Measurements from ENCODE around the gene SMIM28.

SMIM28 gene

GRCh38 chr6:138396709-138397108 is 19.0 kb downstream of the SMIM28 start:
- TF ChIP-seq EZH2phosphoT487 (conservative IDR thresholded peaks at IDR 0.05; ENCODE audit: low read length) (no peak), CTCF (IDR thresholded peaks at IDR 0.05; ENCODE audit: insufficient read depth, low read length, poor library complexity, severe bottlenecking) (no peak)
- no peaks in the 10 kb centered on the region for H4K20me1 ChIP-seq (ENCODE audit: low read depth, low read length)
- H3K9me2 ChIP-seq (replicated peaks; ENCODE audit: insufficient read depth, low read length), result no peaks in the 10 kb centered on the region
- H3K36me3 ChIP-seq (ENCODE audit: low read length), result no peaks in the 10 kb centered on the region
- H3K79me2 ChIP-seq (ENCODE audit: insufficient read depth, low read length), result no peaks in the 10 kb centered on the region
- no peaks in the 10 kb centered on the region for H3K9me3 ChIP-seq (ENCODE audit: insufficient read depth, low read length)
- no peak overlapping the region for H3K27ac ChIP-seq (ENCODE audit: low read depth, low read length)
- H3K4me2 ChIP-seq (ENCODE audit: low read depth, low read length, poor library complexity, severe bottlenecking), result no peak overlapping the region
- no peaks in the 10 kb centered on the region for H3K27me3 ChIP-seq (ENCODE audit: low read length)
- no peak overlapping the region for H3K9ac ChIP-seq (ENCODE audit: low read length)
- H2AFZ ChIP-seq (ENCODE audit: low read depth, low read length, severe bottlenecking), result no peak overlapping the region
- no peak overlapping the region for H3K4me3 ChIP-seq (ENCODE audit: insufficient read depth, low read length, poor library complexity, severe bottlenecking)
- H3F3A ChIP-seq (ENCODE audit: insufficient read depth), result no peaks in the 10 kb centered on the region

GRCh38 chr6:138397128-138398122 is 19.7 kb downstream of the SMIM28 start:
- H3F3A ChIP-seq (ENCODE audit: insufficient read depth), result no peaks in the 10 kb centered on the region

GRCh38 chr6:138400326-138400725 is 22.6 kb downstream of the SMIM28 start:
- no peak overlapping the region for H3K27ac ChIP-seq (ENCODE audit: low read depth, low read length)
- no peaks in the 10 kb centered on the region for H3K9me2 ChIP-seq (replicated peaks; ENCODE audit: insufficient read depth, low read length)
- H3K9me3 ChIP-seq (ENCODE audit: insufficient read depth, low read length), result no peaks in the 10 kb centered on the region
- peaks cover 3% of the 10 kb centered on the region; the same call in 1 of the 2 replicates for H3F3A ChIP-seq (ENCODE audit: insufficient read depth)
- TF ChIP-seq CTCF (IDR thresholded peaks at IDR 0.05; ENCODE audit: insufficient read depth, low read length, poor library complexity, severe bottlenecking), result no peak
- TF ChIP-seq EZH2phosphoT487 (conservative IDR thresholded peaks at IDR 0.05; ENCODE audit: low read length), result no peak
- no peaks in the 10 kb centered on the region for H3K27me3 ChIP-seq (ENCODE audit: low read length)
- no peaks in the 10 kb centered on the region for H4K20me1 ChIP-seq (ENCODE audit: low read depth, low read length)
- H3K36me3 ChIP-seq (ENCODE audit: low read length), result no peaks in the 10 kb centered on the region
- no peak overlapping the region for H3K4me2 ChIP-seq (ENCODE audit: low read depth, low read length, poor library complexity, severe bottlenecking)
- H3K9ac ChIP-seq (ENCODE audit: low read length), result no peak overlapping the region
- no peaks in the 10 kb centered on the region for H3K79me2 ChIP-seq (ENCODE audit: insufficient read depth, low read length)
- H3K4me3 ChIP-seq (ENCODE audit: insufficient read depth, low read length, poor library complexity, severe bottlenecking), result no peak overlapping the region
- no peak overlapping the region for H2AFZ ChIP-seq (ENCODE audit: low read depth, low read length, severe bottlenecking)

More at GRCh38 chr6:138397128-138398122, 19.7 kb downstream of the SMIM28 start:
- Histone ChIP-seq H3K36me3 (ENCODE audit: low read length) (no peaks in the 10 kb centered on the region), H2AFZ (ENCODE audit: low read depth, low read length, severe bottlenecking) (no peak overlapping the region), H3K9me2 (replicated peaks; ENCODE audit: insufficient read depth, low read length) (no peaks in the 10 kb centered on the region), H3K27ac (ENCODE audit: low read depth, low read length) (no peak overlapping the region), H3K9me3 (ENCODE audit: insufficient read depth, low read length) (no peaks in the 10 kb centered on the region), H3K9ac (ENCODE audit: low read length) (no peak overlapping the region), H3K4me3 (ENCODE audit: insufficient read depth, low read length, poor library complexity, severe bottlenecking) (no peak overlapping the region), H3K27me3 (ENCODE audit: low read length) (no peaks in the 10 kb centered on the region), H3K4me2 (ENCODE audit: low read depth, low read length, poor library complexity, severe bottlenecking) (no peak overlapping the region), H3K79me2 (ENCODE audit: insufficient read depth, low read length) (no peaks in the 10 kb centered on the region), H4K20me1 (ENCODE audit: low read depth, low read length) (no peaks in the 10 kb centered on the region)
- no peak for TF ChIP-seq EZH2phosphoT487 (conservative IDR thresholded peaks at IDR 0.05; ENCODE audit: low read length)
- TF ChIP-seq CTCF (IDR thresholded peaks at IDR 0.05; ENCODE audit: insufficient read depth, low read length, poor library complexity, severe bottlenecking), result no peak

Data from SU-DHL-6 (cell line).